HepG2 (cell line): Measurements from ENCODE around the gene TMEM239. TPM values are rescaled to one million over a fixed set of nuclear protein-coding genes. Genes with fewer than 3 reads are reported as not detected.

ENCODE experiments used
- ATAC-seq: fragments of 200-7000 bp; cut with Tn5 transposase; 3 replicates; pipeline ENCODE4 v1.9.1; 2020; ENCODE audit warnings: mild to moderate bottlenecking, moderate library complexity
- BruUV-seq: library from RNA; stranded (reverse); fragments of 400-500 nt; replicated peaks from 2 replicates; lab custom pipeline; 2021; lab: Mats Ljungman, UMichigan
- CTCF ChIA-PET: fragments of 300-600 bp; formaldehyde crosslinking; extraction: SDS; loops from one replicate; lab custom pipeline; 2021; ENCODE audit warnings: low total read pairs, inconsistent platforms, low intra/inter-chr PET ratio; lab: Yijun Ruan, JAX
- POLR2A ChIA-PET: fragments of 350-600 bp; sonication (Branson Sonifier 250); formaldehyde crosslinking; loops from one replicate; lab custom pipeline; 2020; ENCODE audit warnings: antibody characterized with exemption, inconsistent platforms; lab: Yijun Ruan, JAX
- DNase-seq: peaks from one replicate; pipeline ENCODE4 v3.0.0-alpha.2; 2015; ENCODE audit warnings: low spot score
- FAIRE-seq: peaks from 3 replicates; lab custom pipeline; 2011; peaks lifted over from hg19 to GRCh38; lab: Jason Lieb, UNC
- H2AFZ ChIP-seq: one replicate; pipeline ENCODE4 v1.6.1; 2011; ENCODE audit warnings: low read length, inconsistent platforms
- H3K27ac ChIP-seq: fragments of 300-600 bp; 3 replicates; pipeline ENCODE4 v1.8.0; 2011; ENCODE audit warnings: mixed run types, mild to moderate bottlenecking, mixed read lengths, low read length, inconsistent platforms; ENCODE audit not compliant: insufficient read depth; ENCODE audit errors: extremely low read length
- H3K27me3 ChIP-seq, 2 experiments: fragments of 200-600 bp in 1 of 2; 2 replicates in 1 of 2; 3 replicates in 1 of 2; pipeline versions ENCODE4 v1.6.0 to v1.8.0; 2011; ENCODE audit warnings: low read length in 2 of 2, mild to moderate bottlenecking in 2 of 2, moderate library complexity in 2 of 2, inconsistent platforms in 1 of 2; ENCODE audit not compliant: insufficient read depth in 2 of 2, control insufficient read depth in 1 of 2
- H3K36me3 ChIP-seq, 2 experiments: fragments of 200-600 bp in 1 of 2; replicated peaks in 1 of 2; 2 replicates in 1 of 2; 3 replicates in 1 of 2; pipeline versions ENCODE4 v1.5.1 to v1.8.0; 2011; ENCODE audit warnings: low read length in 2 of 2, inconsistent platforms in 1 of 2; ENCODE audit not compliant: insufficient read depth in 2 of 2, control insufficient read depth in 1 of 2
- H3K4me1 ChIP-seq: 2 replicates; pipeline ENCODE4 v1.5.1; 2012; ENCODE audit warnings: low read length, inconsistent platforms; ENCODE audit not compliant: insufficient read depth
- H3K4me2 ChIP-seq: 2 replicates; pipeline ENCODE4 v1.6.0; 2011; ENCODE audit warnings: low read depth, low read length, inconsistent platforms
- H3K4me3 ChIP-seq, 3 experiments: fragments of 200-600 bp in 1 of 3; sonication (generic), shearing (Covaris generic) in 1 of 3; replicated peaks in 1 of 3; 2 replicates each; pipeline ENCODE4 v1.5.1; 2011 to 2016; ENCODE audit warnings: low read length in 3 of 3, inconsistent platforms in 2 of 3, low read depth in 2 of 3, mild to moderate bottlenecking in 2 of 3, control low read depth in 1 of 3, mixed read lengths in 1 of 3; ENCODE audit not compliant: insufficient read depth in 1 of 3
- H3K79me2 ChIP-seq: one replicate; pipeline ENCODE4 v1.6.1; 2011; ENCODE audit warnings: low read length, inconsistent platforms; ENCODE audit not compliant: insufficient read depth
- H3K9ac ChIP-seq: 2 replicates; pipeline ENCODE4 v1.6.0; 2011; ENCODE audit warnings: mild to moderate bottlenecking, low read depth, low read length, inconsistent platforms; ENCODE audit not compliant: insufficient read depth
- H3K9me3 ChIP-seq: 2 replicates; pipeline ENCODE4 v1.5.1; 2012; ENCODE audit warnings: mild to moderate bottlenecking, low read length
- H4K20me1 ChIP-seq: 2 replicates; pipeline ENCODE4 v1.6.0; 2011; ENCODE audit warnings: inconsistent platforms, mild to moderate bottlenecking, low read length, moderate library complexity; ENCODE audit not compliant: insufficient read depth
- BHLHE40 ChIP-seq: IDR thresholded peaks from 2 replicates; pipeline ENCODE4 v1.6.1; 2011; ENCODE audit warnings: low read length, improper control_type of control experiment
- ETV6 ChIP-seq: sonication (generic); formaldehyde crosslinking; conservative IDR thresholded peaks from 2 replicates; pipeline ENCODE4 v1.4.0; 2020; ENCODE audit warnings: missing genetic modification reagents
- GATA4 ChIP-seq: sonication (generic); IDR thresholded peaks from 2 replicates; pipeline ENCODE4 v1.6.1; 2016; ENCODE audit warnings: antibody characterized with exemption, low read depth, borderline replicate concordance
- JDP2 ChIP-seq: sonication (generic); formaldehyde crosslinking; IDR thresholded peaks from 2 replicates; pipeline ENCODE4 v1.8.1; 2022; ENCODE audit warnings: missing genetic modification reagents, borderline replicate concordance
- MXI1 ChIP-seq: IDR thresholded peaks from 3 replicates; pipeline ENCODE4 v1.6.1; 2012; ENCODE audit warnings: low read depth, low read length, inconsistent platforms, borderline replicate concordance
- NKX3-1 ChIP-seq: sonication (generic); formaldehyde crosslinking; IDR thresholded peaks from 2 replicates; pipeline ENCODE4 v1.5.0; 2020; ENCODE audit warnings: missing genetic modification reagents
- SAFB2 ChIP-seq: sonication (generic); formaldehyde crosslinking; IDR thresholded peaks from 2 replicates; pipeline ENCODE4 v1.5.1; 2020; ENCODE audit warnings: missing genetic modification reagents, low read depth, mild to moderate bottlenecking, borderline replicate concordance
- SIX1 ChIP-seq: sonication (generic); formaldehyde crosslinking; IDR thresholded peaks from 2 replicates; pipeline ENCODE4 v1.4.0; 2020; ENCODE audit warnings: missing genetic modification reagents, borderline replicate concordance
- TEAD3 ChIP-seq: optimal IDR thresholded peaks from 2 replicates; pipeline ENCODE3; 2016; ENCODE audit warnings: borderline replicate concordance
- ZBTB26 ChIP-seq: IDR thresholded peaks from 2 replicates; pipeline ENCODE4 v1.6.1; 2016; ENCODE audit warnings: missing compliant biosample characterization, missing genetic modification reagents, borderline replicate concordance
- ZNF17 ChIP-seq: sonication (generic); formaldehyde crosslinking; IDR thresholded peaks from 2 replicates; pipeline ENCODE4 v1.5.0; 2020; ENCODE audit warnings: mild to moderate bottlenecking, missing genetic modification reagents
- ZNF598 ChIP-seq: sonication (generic); formaldehyde crosslinking; IDR thresholded peaks from 2 replicates; pipeline ENCODE4 v1.5.1; 2020; ENCODE audit warnings: mild to moderate bottlenecking, missing genetic modification reagents, borderline replicate concordance
- ZNF749 ChIP-seq: sonication (generic); formaldehyde crosslinking; IDR thresholded peaks from 2 replicates; pipeline ENCODE4 v1.8.0; 2022; ENCODE audit warnings: mild to moderate bottlenecking, missing genetic modification reagents, moderate library complexity, borderline replicate concordance
- ZSCAN21 ChIP-seq: sonication (generic); formaldehyde crosslinking; IDR thresholded peaks from 2 replicates; pipeline ENCODE4 v1.8.0; 2022; ENCODE audit warnings: mild to moderate bottlenecking, missing genetic modification reagents, moderate library complexity, borderline replicate concordance
- WGBS: methylation state at CpG from one replicate; pipeline ENCODE4 v1.1.6; 2017; ENCODE audit warnings: low lambda C conversion rate; 5-methylcytosine and 5-hydroxymethylcytosine counted together
- in situ Hi-C: cut with HindIII; loops from 2 replicates; pipeline ENCODE4 v1.10.0; 2017; ENCODE audit warnings: low pct_unique_long_range_greater_than_20kb; ENCODE audit not compliant: extremely low pct_ligation_motif_present
- intact Hi-C: fragments of 100-400 bp; cut with micrococcal nuclease; formaldehyde crosslinking; loops from one replicate; pipeline ENCODE4 v1.10.0; 2022; ENCODE audit not compliant: unreplicated experiment
- polyA plus RNA-seq, 8 experiments: library from polyadenylated mRNA; depleted of rRNA in 3 of 8; stranded (reverse) in 7 of 8; unstranded in 1 of 8; fragments of >200 nt; fragmentation: Illumina TruSeq in 4 of 8; extraction: Trizol in 4 of 8; gene quantifications; 2 replicates each; pipeline versions ENCODE4 v1.2.1 to v1.2.3, GENCODE V29; 2011 to 2016; ENCODE audit warnings: low read depth in 4 of 8, missing spikeins in 1 of 8, mixed read lengths in 1 of 8; ENCODE audit not compliant: insufficient read depth in 1 of 8
- total RNA-seq, 5 experiments: library from RNA; depleted of rRNA; stranded (reverse); fragments of >200 nt; fragmentation: Illumina TruSeq; extraction: Trizol; gene quantifications; 2 replicates each; pipeline ENCODE4 v1.2.3, GENCODE V29; 2016; ENCODE audit warnings: low read depth in 1 of 5
- TF ChIP-seq, protein P1 (sequence below), 2 experiments: sonication (generic) in 1 of 2; formaldehyde crosslinking in 1 of 2; IDR thresholded peaks; 2 replicates each; pipeline versions ENCODE4 v1.6.1 to v1.9.0; 2014 to 2022; ENCODE audit warnings: antibody characterized with exemption in 1 of 2, borderline replicate concordance in 1 of 2, inconsistent platforms in 1 of 2, low read depth in 1 of 2, missing genetic modification reagents in 1 of 2

Gene TMEM239
- total and polyA plus RNA-seq, 2 of the 13 experiments (the other 11 are each of a cell fraction or from before 2014, with no cell fraction given) = not detected

GRCh38 chr20:2798095-2798805 lies 17.9 kb upstream of the TMEM239 start:
- H2AFZ ChIP-seq = no peak overlapping the region
- ATAC-seq (no peak), DNase-seq (no peak), FAIRE-seq (no peak)
- POLR2A ChIA-PET = no interaction called here
- BruUV-seq = no TSS peak
- H3K4me2 ChIP-seq = no peak overlapping the region
- no peak overlapping the region for H3K9ac ChIP-seq
- peaks cover 10% of the 10 kb centered on the region for H3K4me1 ChIP-seq
- in situ Hi-C loops = no loop called here
- CTCF ChIA-PET = no interaction called here
- intact Hi-C loops = no loop called here
- no peaks in the 10 kb centered on the region for H3K79me2 ChIP-seq
- no peaks in the 10 kb centered on the region for H3K36me3 ChIP-seq
- H3K27ac ChIP-seq = no peak overlapping the region
- no peak overlapping the region for H3K4me3 ChIP-seq
- H3K9me3 ChIP-seq = no peaks in the 10 kb centered on the region
- H3K27me3 ChIP-seq = peaks cover 25 to 88% of the 10 kb centered on the region in 2 experiments
- WGBS = 63% methylated on average over 19 of the region's 19 CpGs
- H4K20me1 ChIP-seq = no peaks in the 10 kb centered on the region
- TF ChIP-seq BHLHE40 (no peak), GATA4 (no peak), ZSCAN21 (CRISPR knock-in tag) (no peak), ZNF749 (no peak), ZBTB26 (no peak), SAFB2 (CRISPR knock-in tag) (no peak), ETV6 (CRISPR knock-in tag) (no peak), MXI1 (no peak), JDP2 (CRISPR knock-in tag) (no peak), ZNF17 (CRISPR knock-in tag) (no peak), NKX3-1 (no peak), SIX1 (CRISPR knock-in tag) (no peak), ZNF598 (CRISPR knock-in tag) (no peak), TEAD3 (CRISPR knock-in tag) (no peak)
- TF ChIP-seq, protein P1, sequence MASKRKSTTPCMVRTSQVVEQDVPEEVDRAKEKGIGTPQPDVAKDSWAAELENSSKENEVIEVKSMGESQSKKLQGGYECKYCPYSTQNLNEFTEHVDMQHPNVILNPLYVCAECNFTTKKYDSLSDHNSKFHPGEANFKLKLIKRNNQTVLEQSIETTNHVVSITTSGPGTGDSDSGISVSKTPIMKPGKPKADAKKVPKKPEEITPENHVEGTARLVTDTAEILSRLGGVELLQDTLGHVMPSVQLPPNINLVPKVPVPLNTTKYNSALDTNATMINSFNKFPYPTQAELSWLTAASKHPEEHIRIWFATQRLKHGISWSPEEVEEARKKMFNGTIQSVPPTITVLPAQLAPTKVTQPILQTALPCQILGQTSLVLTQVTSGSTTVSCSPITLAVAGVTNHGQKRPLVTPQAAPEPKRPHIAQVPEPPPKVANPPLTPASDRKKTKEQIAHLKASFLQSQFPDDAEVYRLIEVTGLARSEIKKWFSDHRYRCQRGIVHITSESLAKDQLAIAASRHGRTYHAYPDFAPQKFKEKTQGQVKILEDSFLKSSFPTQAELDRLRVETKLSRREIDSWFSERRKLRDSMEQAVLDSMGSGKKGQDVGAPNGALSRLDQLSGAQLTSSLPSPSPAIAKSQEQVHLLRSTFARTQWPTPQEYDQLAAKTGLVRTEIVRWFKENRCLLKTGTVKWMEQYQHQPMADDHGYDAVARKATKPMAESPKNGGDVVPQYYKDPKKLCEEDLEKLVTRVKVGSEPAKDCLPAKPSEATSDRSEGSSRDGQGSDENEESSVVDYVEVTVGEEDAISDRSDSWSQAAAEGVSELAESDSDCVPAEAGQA (IDR thresholded peaks at IDR 0.05; ENCODE audit: low read depth) = no peak
- TF ChIP-seq, protein P1 (CRISPR knock-in tag; IDR thresholded peaks at IDR 0.05; ENCODE audit: borderline replicate concordance) = no peak
